ENCODE data around the gene EML5. TPM values are rescaled to one million over a fixed set of nuclear protein-coding genes. Genes with fewer than 3 reads are reported as not detected.

EML5 gene
- total RNA-seq, 2 experiments from 2014 or later = 2.8 to 3.1 TPM

DNA sequence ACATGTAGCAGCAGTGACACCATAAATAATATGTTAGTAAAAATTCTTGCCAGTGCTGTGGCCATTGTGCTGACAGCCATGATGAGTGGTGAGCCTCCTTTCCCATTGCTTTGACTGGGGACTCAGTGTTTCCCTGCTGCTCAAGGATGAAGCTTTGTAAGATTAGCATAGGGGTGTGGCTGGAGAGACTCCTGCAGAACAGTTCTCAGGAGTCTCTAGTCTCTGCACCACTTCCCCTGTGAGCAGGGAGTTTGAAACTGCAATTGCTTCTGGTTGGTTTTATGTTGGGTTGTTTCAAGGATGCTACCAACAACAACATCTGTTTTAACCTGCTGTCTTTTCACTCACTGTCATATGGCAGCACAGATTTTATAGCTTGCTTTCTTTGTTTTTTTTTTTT, 188.5 kb downstream of the EML5 start:
- CTCF ChIA-PET = no interaction called here
- DNase-seq (no peak), ATAC-seq (ENCODE audit: poor library complexity) (no peak)
- H3K27me3 ChIP-seq (ENCODE audit: control insufficient read depth in 1 of 2, insufficient read depth in 2 of 2, low read length in 2 of 2) = no peaks in the 10 kb centered on the region
- no peaks in the 10 kb centered on the region for H3K9me3 ChIP-seq (ENCODE audit: control insufficient read depth in 1 of 2, insufficient read depth in 1 of 2, low read length in 2 of 2)
- Mint-ChIP-seq H3K4me1 (ENCODE audit: low read depth) (peaks cover 17% of the 10 kb centered on the region), H3K36me3 (ENCODE audit: low read depth) (peaks cover 96% of the 10 kb centered on the region), H3K27ac (no peak overlapping the region), H3K9me3 (no peaks in the 10 kb centered on the region), H3K4me3 (no peak overlapping the region), H3K27me3 (no peaks in the 10 kb centered on the region)
- TF ChIP-seq, protein P1, sequence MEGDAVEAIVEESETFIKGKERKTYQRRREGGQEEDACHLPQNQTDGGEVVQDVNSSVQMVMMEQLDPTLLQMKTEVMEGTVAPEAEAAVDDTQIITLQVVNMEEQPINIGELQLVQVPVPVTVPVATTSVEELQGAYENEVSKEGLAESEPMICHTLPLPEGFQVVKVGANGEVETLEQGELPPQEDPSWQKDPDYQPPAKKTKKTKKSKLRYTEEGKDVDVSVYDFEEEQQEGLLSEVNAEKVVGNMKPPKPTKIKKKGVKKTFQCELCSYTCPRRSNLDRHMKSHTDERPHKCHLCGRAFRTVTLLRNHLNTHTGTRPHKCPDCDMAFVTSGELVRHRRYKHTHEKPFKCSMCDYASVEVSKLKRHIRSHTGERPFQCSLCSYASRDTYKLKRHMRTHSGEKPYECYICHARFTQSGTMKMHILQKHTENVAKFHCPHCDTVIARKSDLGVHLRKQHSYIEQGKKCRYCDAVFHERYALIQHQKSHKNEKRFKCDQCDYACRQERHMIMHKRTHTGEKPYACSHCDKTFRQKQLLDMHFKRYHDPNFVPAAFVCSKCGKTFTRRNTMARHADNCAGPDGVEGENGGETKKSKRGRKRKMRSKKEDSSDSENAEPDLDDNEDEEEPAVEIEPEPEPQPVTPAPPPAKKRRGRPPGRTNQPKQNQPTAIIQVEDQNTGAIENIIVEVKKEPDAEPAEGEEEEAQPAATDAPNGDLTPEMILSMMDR (IDR thresholded peaks at IDR 0.05) = no peak
- peaks cover 13% of the 10 kb centered on the region for H3K4me1 ChIP-seq (ENCODE audit: insufficient read depth, low read length)
- POLR2A ChIA-PET = no interaction called here
- intact Hi-C loops (cut with DNase I, micrococcal nuclease) = no loop called here
- H3K4me3 ChIP-seq (ENCODE audit: low read length) = no peak overlapping the region
- H3K27ac ChIP-seq (ENCODE audit: low read depth in 1 of 2, low read length in 2 of 2) = no peak overlapping the region
- peaks cover 67% of the 10 kb centered on the region for H3K36me3 ChIP-seq (ENCODE audit: insufficient read depth, low read length)

DNA sequence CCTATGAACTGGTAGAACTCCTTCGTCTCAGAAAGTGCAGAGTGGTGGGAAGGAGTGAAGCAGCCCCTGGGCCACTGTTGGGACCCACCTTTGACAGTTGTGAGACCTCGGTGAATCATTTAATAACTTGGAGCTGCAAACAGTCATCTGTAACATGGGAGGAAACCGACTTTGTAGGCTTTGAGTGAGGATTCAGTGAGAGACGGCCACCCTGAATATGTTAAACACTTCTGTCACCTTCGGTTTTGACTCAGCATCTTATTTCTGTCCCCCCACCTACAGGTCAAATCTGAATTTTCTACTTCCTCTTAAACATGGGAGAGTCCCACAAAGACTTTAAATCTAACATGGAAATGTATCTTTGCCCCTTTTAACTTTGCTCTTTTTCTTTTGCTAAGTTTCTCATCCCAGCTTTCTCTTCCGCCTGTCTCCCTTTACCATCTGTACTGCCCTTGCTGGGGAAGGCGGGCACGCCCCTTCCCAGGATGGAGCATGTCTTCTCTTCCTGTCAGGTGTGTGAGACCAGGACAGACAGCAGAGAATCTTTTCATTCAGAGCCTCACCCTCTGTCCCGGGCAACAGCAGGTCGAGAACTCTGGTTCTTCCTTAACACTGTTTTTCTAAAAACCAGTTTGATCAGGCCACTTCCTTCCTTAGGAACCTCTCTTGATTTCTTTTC, 192.9 kb downstream of the EML5 start:
- DNase-seq (peak in 1 of 14 experiments; percentile 10), ATAC-seq (ENCODE audit: poor library complexity) (no peak)
- TF ChIP-seq, protein P1 (IDR thresholded peaks at IDR 0.05) = no peak
- H3K27ac ChIP-seq (ENCODE audit: low read depth in 1 of 2, low read length in 2 of 2) = no peak overlapping the region
- no peaks in the 10 kb centered on the region for H3K27me3 ChIP-seq (ENCODE audit: control insufficient read depth in 1 of 2, insufficient read depth in 2 of 2, low read length in 2 of 2)
- intact Hi-C loops (cut with DNase I, micrococcal nuclease) = no loop called here
- peaks cover 17% of the 10 kb centered on the region for H3K4me1 Mint-ChIP-seq (ENCODE audit: low read depth)
- H3K9me3 ChIP-seq (ENCODE audit: control insufficient read depth in 1 of 2, insufficient read depth in 1 of 2, low read length in 2 of 2) = no peaks in the 10 kb centered on the region
- peak overlapping the region; percentile 63 for H3K27ac Mint-ChIP-seq
- ChIA-PET POLR2A (no interaction called here), CTCF (interaction anchor here (0.7 kb wide), 1 partner anchor 10 kb away, joined by 3 read pairs; no protein-coding TSS in a partner anchor)
- no peak overlapping the region for H3K4me3 ChIP-seq (ENCODE audit: low read length)
- peaks cover 93% of the 10 kb centered on the region for H3K36me3 Mint-ChIP-seq (ENCODE audit: low read depth)
- H3K27me3 Mint-ChIP-seq = no peaks in the 10 kb centered on the region
- H3K36me3 ChIP-seq (ENCODE audit: insufficient read depth, low read length) = peaks cover 55% of the 10 kb centered on the region
- peaks cover 14% of the 10 kb centered on the region for H3K4me1 ChIP-seq (ENCODE audit: insufficient read depth, low read length)
- peak overlapping the region; percentile 26 for H3K4me3 Mint-ChIP-seq
- no peaks in the 10 kb centered on the region for H3K9me3 Mint-ChIP-seq

DNA sequence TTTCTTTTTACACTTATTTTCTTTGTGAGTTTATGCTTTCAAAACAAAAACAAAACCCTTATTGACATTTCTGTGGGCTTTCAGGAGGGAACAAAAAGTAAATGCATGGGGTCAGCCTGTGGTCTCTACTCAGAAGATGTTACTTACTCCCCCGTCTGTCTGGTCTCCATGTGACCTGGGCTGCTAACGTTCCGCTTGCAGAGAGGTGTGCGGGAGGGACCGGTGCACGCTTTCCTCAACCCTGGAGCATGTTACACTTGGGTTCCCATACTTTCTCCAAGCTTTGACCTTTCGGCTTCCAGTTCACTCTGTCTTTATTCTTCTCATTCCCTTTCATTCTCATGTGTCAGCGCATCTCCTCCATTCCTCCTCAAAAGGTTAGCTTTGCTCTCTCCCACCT, 193.4 kb downstream of the EML5 start:
- POLR2A ChIA-PET = no interaction called here
- Histone ChIP-seq H3K9me3 (ENCODE audit: control insufficient read depth in 1 of 2, insufficient read depth in 1 of 2, low read length in 2 of 2) (no peaks in the 10 kb centered on the region), H3K4me3 (ENCODE audit: low read length) (no peak overlapping the region), H3K27ac (ENCODE audit: low read depth in 1 of 2, low read length in 2 of 2) (no peak overlapping the region), H3K27me3 (ENCODE audit: control insufficient read depth in 1 of 2, insufficient read depth in 2 of 2, low read length in 2 of 2) (no peaks in the 10 kb centered on the region), H3K4me1 (ENCODE audit: insufficient read depth, low read length) (peaks cover 14% of the 10 kb centered on the region), H3K36me3 (ENCODE audit: insufficient read depth, low read length) (peaks cover 50% of the 10 kb centered on the region)
- no peaks in the 10 kb centered on the region for H3K27me3 Mint-ChIP-seq
- H3K4me1 Mint-ChIP-seq (ENCODE audit: low read depth) = peaks cover 17% of the 10 kb centered on the region
- H3K27ac Mint-ChIP-seq = peak overlapping the region; percentile 63
- DNase-seq (no peak), ATAC-seq (ENCODE audit: poor library complexity) (no peak)
- peaks cover 93% of the 10 kb centered on the region for H3K36me3 Mint-ChIP-seq (ENCODE audit: low read depth)
- intact Hi-C loops (cut with DNase I, micrococcal nuclease) = no loop called here
- TF ChIP-seq, protein P1 (IDR thresholded peaks at IDR 0.05) = no peak
- no peak overlapping the region for H3K4me3 Mint-ChIP-seq
- CTCF ChIA-PET = interaction anchor here (0.7 kb wide), 1 partner anchor 11 kb away, joined by 3 read pairs; no protein-coding TSS in a partner anchor
- no peaks in the 10 kb centered on the region for H3K9me3 Mint-ChIP-seq
